OCI-LY1 (cell line): ENCODE data around the gene GALNT2.

Source experiments
- CTCF ChIP-seq: fragments of 200-600 bp; sonication (generic), shearing (Covaris generic); IDR thresholded peaks from 2 replicates; pipeline ENCODE4 v1.5.1; 2017; ENCODE audit warnings: mild to moderate bottlenecking, antibody characterized with exemption, low read length, moderate library complexity, mixed read lengths
- EZH2 ChIP-seq: fragments of 200-600 bp; sonication (generic), shearing (Covaris generic); IDR thresholded peaks from 2 replicates; pipeline ENCODE4 v1.8.0; 2017; ENCODE audit warnings: borderline replicate concordance, mixed run types, mild to moderate bottlenecking, antibody characterized with exemption, low read length, moderate library complexity, mixed read lengths

- no peak for TF ChIP-seq CTCF
- no peak for TF ChIP-seq EZH2
These were observed 35.9 kb upstream of the GALNT2 start for GRCh38 chr1:230031131-230031530.
